ENCODE measurements around the gene FOXP1. TPM values are rescaled to one million over a fixed set of nuclear protein-coding genes. Genes with fewer than 3 reads are reported as not detected.

Gene FOXP1
- total and polyA plus RNA-seq, 2 donors from 2014 or later = 6.7 to 87.2 TPM

GRCh38 chr3:71238355-71238757, 345.2 kb downstream of the FOXP1 start:
- intact Hi-C loops (cut with DNase I) = no loop called here
- DNase-seq (no peak), FAIRE-seq (no peak)
- Histone ChIP-seq H3K9ac (ENCODE audit: low read length in 3 of 3) (no peak overlapping the region), H3K27me3 (ENCODE audit: control insufficient read depth, insufficient read depth, low read length) (no peaks in the 10 kb centered on the region), H3K9me3 (ENCODE audit: control insufficient read depth in 2 of 3, insufficient read depth in 1 of 3, low read length in 3 of 3) (no peaks in the 10 kb centered on the region), H3K36me3 (ENCODE audit: control insufficient read depth in 2 of 3, insufficient read depth in 3 of 3, low read length in 3 of 3) (no peaks in the 10 kb centered on the region), H3K4me3 (ENCODE audit: low read length in 3 of 3) (no peak overlapping the region), H3K4me1 (ENCODE audit: control insufficient read depth in 2 of 3, insufficient read depth in 2 of 3, low read depth in 1 of 3, low read length in 3 of 3) (peaks cover 0 to 3% (median 2%) of the 10 kb centered on the region in 3 donors), H3K27ac (ENCODE audit: low read depth in 2 of 2, low read length in 2 of 2) (no peak overlapping the region)
- TF ChIP-seq CTCF (IDR thresholded peaks at IDR 0.05; ENCODE audit: borderline replicate concordance, extremely low read depth, insufficient read depth) = no peak

DNA sequence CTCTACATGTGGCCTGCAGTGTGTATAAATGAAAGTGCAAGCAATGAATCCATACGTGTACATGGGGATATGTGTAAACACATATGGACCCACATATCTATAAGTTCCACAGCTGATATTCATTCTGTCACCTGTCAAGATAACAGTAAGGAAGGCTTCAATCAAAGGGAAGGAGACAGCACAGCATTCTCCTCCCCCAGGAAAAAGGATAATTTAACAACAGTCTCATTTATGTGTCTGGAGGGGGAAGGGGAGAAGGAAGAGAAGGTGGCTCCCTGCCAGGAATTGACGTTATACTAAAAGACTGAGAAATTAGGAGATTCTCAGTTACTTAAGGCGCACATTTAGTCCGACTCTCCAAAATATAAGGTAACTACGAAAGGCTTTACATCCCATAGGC, 345.9 kb downstream of the FOXP1 start:
- H3K4me3 ChIP-seq (ENCODE audit: low read length in 3 of 3) = no peak overlapping the region
- intact Hi-C loops (cut with DNase I) = no loop called here
- no peaks in the 10 kb centered on the region for H3K36me3 ChIP-seq (ENCODE audit: control insufficient read depth in 2 of 3, insufficient read depth in 3 of 3, low read length in 3 of 3)
- H3K9ac ChIP-seq (ENCODE audit: low read length in 3 of 3) = no peak overlapping the region
- H3K4me1 ChIP-seq (ENCODE audit: control insufficient read depth in 2 of 3, insufficient read depth in 2 of 3, low read depth in 1 of 3, low read length in 3 of 3) = peaks cover 0 to 3% (median 2%) of the 10 kb centered on the region in 3 donors
- no peaks in the 10 kb centered on the region for H3K9me3 ChIP-seq (ENCODE audit: control insufficient read depth in 2 of 3, insufficient read depth in 1 of 3, low read length in 3 of 3)
- H3K27ac ChIP-seq (ENCODE audit: low read depth in 2 of 2, low read length in 2 of 2) = no peak overlapping the region
- TF ChIP-seq CTCF (IDR thresholded peaks at IDR 0.05; ENCODE audit: borderline replicate concordance, extremely low read depth, insufficient read depth) = no peak
- no peaks in the 10 kb centered on the region for H3K27me3 ChIP-seq (ENCODE audit: control insufficient read depth, insufficient read depth, low read length)
- no peak for DNase-seq
- FAIRE-seq = no peak

- intact Hi-C loops (cut with DNase I) = no loop called here
- FAIRE-seq = no peak
Measured at GRCh38 chr3:71235846-71236245, 347.7 kb downstream of the FOXP1 start.

More at GRCh38 chr3:71235846-71236245, 347.7 kb downstream of the FOXP1 start:
- H3K36me3 ChIP-seq (ENCODE audit: control insufficient read depth in 2 of 3, insufficient read depth in 3 of 3, low read length in 3 of 3) = no peaks in the 10 kb centered on the region
- H3K27me3 ChIP-seq (ENCODE audit: control insufficient read depth, insufficient read depth, low read length) = no peaks in the 10 kb centered on the region
- no peak overlapping the region for H3K27ac ChIP-seq (ENCODE audit: low read depth in 2 of 2, low read length in 2 of 2)
- no peaks in the 10 kb centered on the region for H3K9me3 ChIP-seq (ENCODE audit: control insufficient read depth in 2 of 3, insufficient read depth in 1 of 3, low read length in 3 of 3)
- TF ChIP-seq CTCF (IDR thresholded peaks at IDR 0.05; ENCODE audit: borderline replicate concordance, extremely low read depth, insufficient read depth) = no peak
- no peak for DNase-seq
- peaks cover 0 to 3% (median 0%) of the 10 kb centered on the region in 3 donors for H3K4me1 ChIP-seq (ENCODE audit: control insufficient read depth in 2 of 3, insufficient read depth in 2 of 3, low read depth in 1 of 3, low read length in 3 of 3)
- no peak overlapping the region for H3K9ac ChIP-seq (ENCODE audit: low read length in 3 of 3)
- no peak overlapping the region for H3K4me3 ChIP-seq (ENCODE audit: low read length in 3 of 3)
